Measurements from ENCODE around the gene DCTN3.

DCTN3 gene

DNA sequence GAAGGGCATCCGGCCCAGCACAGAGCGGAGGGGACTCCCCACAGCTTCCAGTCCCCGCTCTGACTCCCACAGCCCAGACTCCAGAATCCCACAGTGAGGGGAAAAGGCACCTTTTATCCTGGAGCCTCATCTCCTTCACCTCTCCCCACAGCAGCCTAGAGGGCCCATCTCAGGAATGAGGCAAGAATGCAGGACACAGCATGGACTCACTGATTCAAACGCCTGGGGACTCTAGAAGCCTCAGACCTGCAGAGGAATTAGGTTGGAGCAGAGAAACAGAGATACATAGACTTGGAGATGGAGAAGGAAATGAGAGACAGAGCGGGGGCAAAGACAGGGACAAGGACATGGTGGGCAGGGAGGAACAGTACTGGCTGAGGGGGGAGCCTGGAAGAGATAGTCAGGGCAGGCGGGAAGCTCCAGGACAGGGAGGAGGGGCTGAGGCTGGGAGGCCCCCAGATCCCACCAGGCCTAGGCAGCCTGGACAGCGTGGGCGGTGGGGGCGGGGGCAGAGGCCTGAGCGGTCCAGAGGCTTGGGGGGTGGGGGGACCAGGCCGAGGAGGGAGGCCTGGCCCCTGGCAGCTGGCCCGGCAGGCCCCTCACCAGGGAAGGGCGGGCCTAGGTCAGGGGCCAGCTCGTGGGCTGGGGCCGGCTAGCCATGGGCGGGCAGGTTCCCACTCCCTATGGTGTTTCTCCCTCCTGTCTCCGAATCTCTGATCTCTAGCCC, 46.5 kb downstream of the DCTN3 start:
- Histone ChIP-seq H3K4me3 (ENCODE audit: low read depth, low read length) (no peak overlapping the region), H3K36me3 (replicated peaks) (no peaks in the 10 kb centered on the region), H3K27me3 (replicated peaks) (peaks cover 40% of the 10 kb centered on the region), H3K27ac (no peak overlapping the region)
- in situ Hi-C loops (cut with HindIII; ENCODE audit: low pct_ligation_motif_present, low sequenced_read_pairs) = no loop called here
- DNase-seq = no peak
- TF ChIP-seq, protein P1, sequence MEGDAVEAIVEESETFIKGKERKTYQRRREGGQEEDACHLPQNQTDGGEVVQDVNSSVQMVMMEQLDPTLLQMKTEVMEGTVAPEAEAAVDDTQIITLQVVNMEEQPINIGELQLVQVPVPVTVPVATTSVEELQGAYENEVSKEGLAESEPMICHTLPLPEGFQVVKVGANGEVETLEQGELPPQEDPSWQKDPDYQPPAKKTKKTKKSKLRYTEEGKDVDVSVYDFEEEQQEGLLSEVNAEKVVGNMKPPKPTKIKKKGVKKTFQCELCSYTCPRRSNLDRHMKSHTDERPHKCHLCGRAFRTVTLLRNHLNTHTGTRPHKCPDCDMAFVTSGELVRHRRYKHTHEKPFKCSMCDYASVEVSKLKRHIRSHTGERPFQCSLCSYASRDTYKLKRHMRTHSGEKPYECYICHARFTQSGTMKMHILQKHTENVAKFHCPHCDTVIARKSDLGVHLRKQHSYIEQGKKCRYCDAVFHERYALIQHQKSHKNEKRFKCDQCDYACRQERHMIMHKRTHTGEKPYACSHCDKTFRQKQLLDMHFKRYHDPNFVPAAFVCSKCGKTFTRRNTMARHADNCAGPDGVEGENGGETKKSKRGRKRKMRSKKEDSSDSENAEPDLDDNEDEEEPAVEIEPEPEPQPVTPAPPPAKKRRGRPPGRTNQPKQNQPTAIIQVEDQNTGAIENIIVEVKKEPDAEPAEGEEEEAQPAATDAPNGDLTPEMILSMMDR (IDR thresholded peaks at IDR 0.05; ENCODE audit: low read depth, low read length, missing control alignments) = no peak

DNA sequence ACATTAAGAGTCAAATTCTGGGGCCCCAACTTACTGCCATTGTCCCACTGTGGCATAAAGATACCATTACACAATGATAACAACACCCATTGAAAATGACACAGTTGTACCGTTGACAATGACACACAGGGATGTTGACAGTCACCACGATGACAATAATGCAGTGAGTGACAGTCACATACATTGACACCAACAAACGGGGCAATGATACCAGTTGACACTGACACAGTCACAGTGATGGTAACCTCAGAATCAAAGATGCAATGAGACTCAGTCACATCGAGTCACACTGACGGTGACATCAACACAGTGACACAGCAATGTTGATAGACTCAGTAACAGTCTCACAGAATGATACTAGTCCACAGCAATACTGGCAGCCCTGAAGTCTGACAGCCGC, 47.7 kb downstream of the DCTN3 start:
- no peaks in the 10 kb centered on the region for H3K36me3 ChIP-seq (replicated peaks)
- in situ Hi-C loops (cut with HindIII; ENCODE audit: low pct_ligation_motif_present, low sequenced_read_pairs) = no loop called here
- peaks cover 37% of the 10 kb centered on the region for H3K27me3 ChIP-seq (replicated peaks)
- no peak for DNase-seq
- no peak overlapping the region for H3K27ac ChIP-seq
- no peak overlapping the region for H3K4me3 ChIP-seq (ENCODE audit: low read depth, low read length)
- TF ChIP-seq, protein P1 (IDR thresholded peaks at IDR 0.05; ENCODE audit: low read depth, low read length, missing control alignments) = no peak

DNA sequence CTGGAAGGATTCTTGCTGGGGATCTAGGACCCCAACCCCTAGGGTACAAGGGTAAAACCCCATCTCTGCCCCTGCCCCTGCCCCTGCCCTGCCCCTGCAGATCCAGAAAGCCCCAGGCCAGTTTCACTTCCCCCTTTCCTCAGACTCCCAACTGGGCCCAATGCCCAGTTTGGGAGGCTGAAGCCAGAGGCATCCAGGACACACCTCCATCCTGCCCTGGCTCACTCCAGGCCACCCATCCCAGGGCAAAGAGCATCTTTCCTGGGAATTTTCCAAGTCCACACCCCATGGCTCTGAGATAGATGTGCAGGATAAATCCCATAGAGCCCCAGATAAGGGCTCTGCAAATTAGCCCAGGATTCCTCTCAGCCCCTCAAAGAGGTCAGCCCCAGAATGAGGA, 48.2 kb downstream of the DCTN3 start:
- Histone ChIP-seq H3K27me3 (replicated peaks) (peaks cover 35% of the 10 kb centered on the region), H3K36me3 (replicated peaks) (no peaks in the 10 kb centered on the region), H3K4me3 (ENCODE audit: low read depth, low read length) (no peak overlapping the region), H3K27ac (no peak overlapping the region)
- TF ChIP-seq, protein P1 (IDR thresholded peaks at IDR 0.05; ENCODE audit: low read depth, low read length, missing control alignments) = no peak
- no peak for DNase-seq
- in situ Hi-C loops (cut with HindIII; ENCODE audit: low pct_ligation_motif_present, low sequenced_read_pairs) = no loop called here

DNA sequence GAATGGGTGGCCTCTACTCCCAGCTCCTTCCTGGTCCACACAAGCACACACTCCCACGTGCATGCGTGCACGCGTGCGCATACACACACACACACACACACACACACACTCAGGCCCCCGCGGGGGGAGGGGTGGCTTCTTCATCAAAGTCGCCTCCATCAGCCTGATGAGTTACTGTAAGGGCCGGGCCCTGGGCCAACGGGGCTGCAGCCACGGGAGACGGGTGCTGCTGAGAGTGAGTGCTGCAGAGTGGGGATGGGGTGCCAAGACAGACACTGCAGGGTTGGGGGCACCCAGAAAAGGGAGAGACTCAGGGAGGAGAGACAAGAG, 48.8 kb downstream of the DCTN3 start:
- DNase-seq = no peak
- in situ Hi-C loops (cut with HindIII; ENCODE audit: low pct_ligation_motif_present, low sequenced_read_pairs) = no loop called here
- Histone ChIP-seq H3K36me3 (replicated peaks) (no peaks in the 10 kb centered on the region), H3K27me3 (replicated peaks) (peaks cover 28% of the 10 kb centered on the region), H3K4me3 (ENCODE audit: low read depth, low read length) (no peak overlapping the region), H3K27ac (no peak overlapping the region)
- TF ChIP-seq, protein P1 (IDR thresholded peaks at IDR 0.05; ENCODE audit: low read depth, low read length, missing control alignments) = no peak

DNA sequence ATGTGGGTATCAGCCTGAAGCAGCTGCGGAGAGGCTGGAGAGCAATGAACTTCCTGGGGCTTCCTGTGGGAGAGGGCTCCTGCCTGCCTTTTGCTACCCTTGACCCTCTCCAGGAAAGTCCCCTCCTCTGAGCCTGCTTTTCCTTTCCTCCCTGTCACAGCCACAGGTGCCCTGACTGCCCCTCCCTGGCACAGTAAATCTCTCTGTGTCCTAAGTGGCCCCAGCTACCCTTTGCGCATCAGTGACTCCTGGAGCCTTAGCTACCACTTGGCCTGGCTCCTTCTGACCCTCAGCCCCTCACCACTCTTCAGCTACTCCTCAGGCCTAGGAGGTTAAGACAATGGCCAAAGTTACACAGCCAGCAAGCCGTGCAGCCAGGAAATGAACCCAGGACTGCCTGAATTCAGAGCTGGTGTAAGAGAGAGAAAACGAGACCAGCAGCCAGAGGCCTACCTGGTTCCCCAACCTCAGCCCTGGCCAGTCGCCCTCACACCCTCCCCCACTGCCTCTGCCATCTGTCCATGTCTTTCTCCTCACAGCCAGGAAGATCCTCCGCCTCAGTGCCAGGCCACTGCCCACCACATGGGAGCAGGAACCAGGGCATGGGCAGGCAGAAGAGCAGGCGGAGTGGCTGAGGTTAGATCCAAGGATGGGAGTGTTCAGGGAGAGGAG, 49.4 kb downstream of the DCTN3 start:
- TF ChIP-seq, protein P1 (IDR thresholded peaks at IDR 0.05; ENCODE audit: low read depth, low read length, missing control alignments) = no peak
- Histone ChIP-seq H3K27ac (no peak overlapping the region), H3K36me3 (replicated peaks) (no peaks in the 10 kb centered on the region), H3K27me3 (replicated peaks) (peaks cover 24% of the 10 kb centered on the region), H3K4me3 (ENCODE audit: low read depth, low read length) (no peak overlapping the region)
- in situ Hi-C loops (cut with HindIII; ENCODE audit: low pct_ligation_motif_present, low sequenced_read_pairs) = no loop called here
- DNase-seq = no peak
